Keratinocyte (primary cell): ENCODE measurements around the gene ADAM22. TPM values are rescaled to one million over a fixed set of nuclear protein-coding genes. Genes with fewer than 3 reads are reported as not detected.

Source experiments
- DNase-seq: peaks from one replicate; pipeline ENCODE4 v3.0.0-alpha.2; 2011; ENCODE audit warnings: low read depth, missing footprints, low spot score
- FAIRE-seq: peaks from 2 replicates; lab custom pipeline; 2011; peaks lifted over from hg19 to GRCh38; lab: Jason Lieb, UNC
- H2AFZ ChIP-seq: 2 replicates; pipeline ENCODE4 v1.6.0; 2012; ENCODE audit warnings: low read length, control low read depth, inconsistent platforms; ENCODE audit not compliant: control insufficient read depth
- H3K27ac ChIP-seq: 2 replicates; pipeline ENCODE4 v1.5.1; 2011; ENCODE audit warnings: low read length; ENCODE audit not compliant: control insufficient read depth, insufficient read depth
- H3K27me3 ChIP-seq: 3 replicates; pipeline ENCODE4 v1.6.0; 2011; ENCODE audit warnings: low read length; ENCODE audit not compliant: control insufficient read depth, insufficient read depth; ENCODE audit errors: extremely low read depth
- H3K36me3 ChIP-seq, 2 experiments: 2 replicates in 1 of 2; 3 replicates in 1 of 2; pipeline ENCODE4 v1.5.1; 2011; ENCODE audit warnings: low read length in 2 of 2, mild to moderate bottlenecking in 1 of 2; ENCODE audit not compliant: control insufficient read depth in 2 of 2, insufficient read depth in 2 of 2; ENCODE audit errors: extremely low read depth in 1 of 2
- H3K4me1 ChIP-seq: 3 replicates; pipeline ENCODE4 v1.5.1; 2011; ENCODE audit warnings: low read length; ENCODE audit not compliant: control insufficient read depth, insufficient read depth; ENCODE audit errors: extremely low read depth
- H3K4me2 ChIP-seq: 3 replicates; pipeline ENCODE4 v1.6.0; 2011; ENCODE audit warnings: low read depth, low read length; ENCODE audit not compliant: control insufficient read depth, insufficient read depth; ENCODE audit errors: extremely low read depth
- H3K4me3 ChIP-seq, 3 experiments: fragments of 200-600 bp in 1 of 3; sonication (generic) in 1 of 3; 2 replicates in 2 of 3; 3 replicates in 1 of 3; pipeline ENCODE4 v1.5.1; 2011 to 2016; ENCODE audit warnings: low read length in 3 of 3, mild to moderate bottlenecking in 3 of 3, control low read depth in 2 of 3, inconsistent platforms in 1 of 3, low read depth in 1 of 3, mixed read lengths in 1 of 3, mixed run types in 1 of 3, moderate library complexity in 1 of 3; ENCODE audit not compliant: control insufficient read depth in 2 of 3, insufficient read depth in 2 of 3; ENCODE audit errors: extremely low read depth in 1 of 3
- H3K79me2 ChIP-seq: 2 replicates; pipeline ENCODE4 v1.6.0; 2012; ENCODE audit warnings: low read length; ENCODE audit not compliant: control insufficient read depth, insufficient read depth
- H3K9ac ChIP-seq: 3 replicates; pipeline ENCODE4 v1.6.0; 2011; ENCODE audit warnings: low read length; ENCODE audit not compliant: control insufficient read depth, insufficient read depth; ENCODE audit errors: extremely low read depth
- H3K9me1 ChIP-seq: 3 replicates; pipeline ENCODE4 v1.6.0; 2011; ENCODE audit warnings: low read length; ENCODE audit not compliant: control insufficient read depth, insufficient read depth; ENCODE audit errors: extremely low read depth
- H3K9me3 ChIP-seq: 2 replicates; pipeline ENCODE4 v1.5.1; 2012; ENCODE audit warnings: low read depth, low read length; ENCODE audit not compliant: control insufficient read depth
- H4K20me1 ChIP-seq: 3 replicates; pipeline ENCODE4 v1.6.0; 2011; ENCODE audit warnings: low read length; ENCODE audit not compliant: control insufficient read depth, insufficient read depth; ENCODE audit errors: extremely low read depth
- CTCF ChIP-seq, 3 experiments: IDR thresholded peaks in 1 of 3; conservative IDR thresholded peaks in 1 of 3; optimal IDR thresholded peaks in 1 of 3; 2 replicates in 2 of 3; 3 replicates in 1 of 3; pipeline versions ENCODE3 to v1.5.1; 2011; ENCODE audit warnings: low read length in 3 of 3, mild to moderate bottlenecking in 3 of 3, moderate library complexity in 2 of 3, control low read depth in 1 of 3, inconsistent platforms in 1 of 3; ENCODE audit not compliant: insufficient read depth in 2 of 3; ENCODE audit errors: extremely low read depth in 1 of 3
- EZH2 ChIP-seq: IDR thresholded peaks from one replicate; pipeline ENCODE4 v1.6.1; 2012; ENCODE audit warnings: inconsistent platforms, mild to moderate bottlenecking, low read length, moderate library complexity
- dilution Hi-C: fragments of 300-500 bp; cut with MboI; formaldehyde crosslinking; loops from one replicate; pipeline ENCODE4 v1.7.0; 2020; ENCODE audit warnings: low sequenced_read_pairs; ENCODE audit not compliant: extremely low pct_ligation_motif_present
- polyA plus RNA-seq, 5 experiments: library from polyadenylated mRNA; depleted of rRNA in 3 of 5; stranded (reverse) in 3 of 5; stranded (forward) in 1 of 5; unstranded in 1 of 5; fragments of >200 nt; gene quantifications; 1 replicate in 1 of 5; 2 replicates in 3 of 5; 3 replicates in 1 of 5; pipeline versions ENCODE4 v1.2.1 to v1.2.3, GENCODE V29; 2011 to 2012; ENCODE audit warnings: missing spikeins in 2 of 5, low read depth in 1 of 5, low replicate concordance in 1 of 5

ADAM22 gene
- polyA plus RNA-seq, 1 donor (not counting 4 experiments of a cell fraction or from before 2014, with no cell fraction given): 0.07 TPM

DNA sequence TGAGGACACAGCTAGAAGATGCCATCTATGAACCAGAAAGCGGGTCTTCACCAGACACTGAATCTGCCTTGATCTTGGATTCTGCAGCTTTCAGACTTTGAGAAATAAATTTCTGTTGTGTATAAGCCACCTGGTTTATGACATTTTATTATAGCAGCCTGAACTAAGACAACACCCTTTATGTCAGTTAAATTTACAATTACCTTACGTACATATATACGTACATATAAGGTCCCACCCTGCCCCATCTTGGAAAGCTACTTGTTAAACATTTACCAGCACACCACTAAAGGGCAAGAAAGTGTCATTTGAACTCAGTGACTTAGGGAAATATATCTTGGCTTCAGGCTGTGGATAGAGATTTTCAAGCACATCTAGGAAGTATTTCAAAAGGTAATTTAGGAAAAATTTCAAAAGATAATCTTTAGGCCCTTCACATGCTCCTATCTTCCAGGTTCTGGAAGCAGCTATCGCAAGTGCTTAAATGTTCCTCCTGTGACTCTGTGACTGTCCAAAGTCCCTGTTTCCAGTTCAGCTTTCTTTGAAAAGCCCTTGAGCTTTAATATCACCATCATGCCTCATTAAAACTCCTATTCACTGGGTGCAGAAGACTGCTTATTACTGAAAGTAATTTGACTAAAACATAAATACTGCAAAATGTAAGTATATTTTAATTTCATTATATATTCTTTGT is 295.4 kb downstream of the ADAM22 start:
- H3K4me2 ChIP-seq: no peak overlapping the region
- DNase-seq (no peak), FAIRE-seq (no peak)
- H3K9ac ChIP-seq: no peak overlapping the region
- H2AFZ ChIP-seq: no peak overlapping the region
- no peaks in the 10 kb centered on the region for H3K79me2 ChIP-seq
- H3K9me3 ChIP-seq: no peaks in the 10 kb centered on the region
- no peak overlapping the region for H3K27ac ChIP-seq
- H3K36me3 ChIP-seq: no peaks in the 10 kb centered on the region
- TF ChIP-seq CTCF (optimal IDR thresholded peaks at IDR 0.05 in 1 of 3, IDR thresholded peaks at IDR 0.05 in 1 of 3, conservative IDR thresholded peaks at IDR 0.05 in 1 of 3; ENCODE audit: extremely low read depth in 1 of 3, insufficient read depth in 2 of 3, low read length in 3 of 3): no peak
- TF ChIP-seq EZH2: no peak
- H3K27me3 ChIP-seq: no peaks in the 10 kb centered on the region
- no peaks in the 10 kb centered on the region for H4K20me1 ChIP-seq
- peaks cover 15% of the 10 kb centered on the region for H3K4me1 ChIP-seq
- no peak overlapping the region for H3K4me3 ChIP-seq
- dilution Hi-C loops: no loop called here
- no peaks in the 10 kb centered on the region for H3K9me1 ChIP-seq

DNA sequence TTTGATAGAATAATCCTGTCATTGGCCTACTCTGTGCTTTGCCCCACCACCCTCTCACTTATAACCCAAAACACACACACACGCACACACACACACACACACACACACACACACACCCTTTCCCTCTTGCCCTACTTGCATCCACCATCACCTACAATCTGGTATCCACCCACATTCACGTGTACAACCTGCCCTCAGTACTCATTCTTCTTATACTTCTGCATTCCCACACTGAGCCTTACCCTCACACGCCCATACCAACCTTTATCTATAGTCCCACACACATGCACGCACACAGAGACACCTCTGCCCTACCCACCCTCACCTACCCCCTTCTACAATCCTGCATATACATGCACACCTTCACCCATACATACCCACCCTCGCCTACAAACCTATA is 296.6 kb downstream of the ADAM22 start:
- Histone ChIP-seq H3K9me3 (no peaks in the 10 kb centered on the region), H3K9ac (no peak overlapping the region), H3K27me3 (no peaks in the 10 kb centered on the region), H3K4me2 (no peak overlapping the region), H3K27ac (no peak overlapping the region), H3K9me1 (no peaks in the 10 kb centered on the region), H2AFZ (no peak overlapping the region), H3K36me3 (no peaks in the 10 kb centered on the region), H4K20me1 (no peaks in the 10 kb centered on the region), H3K79me2 (no peaks in the 10 kb centered on the region), H3K4me1 (peaks cover 8% of the 10 kb centered on the region), H3K4me3 (no peak overlapping the region)
- no peak for TF ChIP-seq CTCF (optimal IDR thresholded peaks at IDR 0.05 in 1 of 3, IDR thresholded peaks at IDR 0.05 in 1 of 3, conservative IDR thresholded peaks at IDR 0.05 in 1 of 3; ENCODE audit: extremely low read depth in 1 of 3, insufficient read depth in 2 of 3, low read length in 3 of 3)
- TF ChIP-seq EZH2: no peak
- DNase-seq (no peak), FAIRE-seq (no peak)
- dilution Hi-C loops: no loop called here
